Measurements from ENCODE around the gene FER. TPM values are rescaled to one million over a fixed set of nuclear protein-coding genes. Genes with fewer than 3 reads are reported as not detected.
"Not testable (repeated sequence)": the region's sequence is repeated elsewhere in the genome, so short reads cannot be mapped to it uniquely, and the experiment has no call there.

FER gene
- polyA plus RNA-seq, 3 donors = 2.4 to 14.7 (median 6.2) TPM

DNA sequence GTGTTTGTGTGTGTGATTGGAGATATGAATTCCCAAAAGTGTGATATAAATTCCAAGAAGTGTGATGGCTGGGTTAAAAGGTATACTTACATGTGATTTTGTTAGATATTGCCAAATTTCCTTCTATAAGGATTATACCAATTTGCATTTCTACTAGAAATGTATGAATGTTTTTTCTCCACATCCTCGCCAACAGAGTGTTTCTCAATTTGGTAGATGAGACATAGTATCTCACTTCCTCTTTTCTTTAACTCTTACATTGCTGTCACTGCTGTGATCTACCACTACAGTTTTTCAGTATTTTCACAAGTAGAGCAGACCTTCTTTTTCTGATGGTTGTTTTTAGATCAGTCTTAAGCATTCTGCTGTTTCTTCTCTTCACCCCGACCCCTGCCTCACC is 111.3 kb downstream of the FER start:
- no CpG with 5 or more reads among the region's 2 CpGs for WGBS (ENCODE audit: insufficient coverage)
- Histone ChIP-seq H3K79me2 (ENCODE audit: insufficient read depth, low read length) (no peaks in the 10 kb centered on the region), H4K20me1 (ENCODE audit: insufficient read depth, low read length) (no peaks in the 10 kb centered on the region), H3K9me3 (replicated peaks in 1 of 2; ENCODE audit: control insufficient read depth in 1 of 2, insufficient read depth in 1 of 2, low read length in 2 of 2) (peaks cover 0 to 6% of the 10 kb centered on the region in 2 donors), H2AFZ (ENCODE audit: insufficient read depth, low read depth, low read length, poor library complexity, severe bottlenecking) (no peak overlapping the region), H3K27me3 (ENCODE audit: control insufficient read depth in 2 of 2, insufficient read depth in 2 of 2, low read length in 2 of 2) (no peaks in the 10 kb centered on the region), H3K4me1 (ENCODE audit: control insufficient read depth in 1 of 2, insufficient read depth in 2 of 2, low read length in 2 of 2) (peaks cover 15 to 24% of the 10 kb centered on the region in 2 donors), H3K4me2 (replicated peaks; ENCODE audit: extremely low read depth, low read length, poor library complexity, severe bottlenecking) (peak overlapping the region; percentile 44), H3K27ac (ENCODE audit: low read depth in 1 of 2, low read length in 2 of 2) (peak overlapping the region in 1 of 2 donors; percentile 46), H3K36me3 (replicated peaks in 1 of 2; ENCODE audit: control insufficient read depth in 1 of 2, insufficient read depth in 2 of 2, low read length in 2 of 2) (no peaks in the 10 kb centered on the region), H3K4me3 (replicated peaks in 1 of 3; ENCODE audit: low read depth in 2 of 3, low read length in 3 of 3) (peak overlapping the region in 1 of 3 experiments; percentile 22), H3K9ac (ENCODE audit: insufficient read depth, low read length, poor library complexity, severe bottlenecking) (no peak overlapping the region)
- peaks cover 19% of the 10 kb centered on the region for H3K4me1 Mint-ChIP-seq
- peaks cover 0 to 2% (median 0%) of the 10 kb centered on the region in 3 donors for H3K27me3 Mint-ChIP-seq (ENCODE audit: low read depth in 3 of 3)
- peak overlapping the region in 1 of 2 donors; percentile 53 for H3K4me3 Mint-ChIP-seq
- H3K9me3 Mint-ChIP-seq = peaks cover 8 to 18% (median 10%) of the 10 kb centered on the region in 7 donors
- H3K27ac Mint-ChIP-seq = peak overlapping the region; percentile 77 to 92 (median 89)
- peak; percentile 74 to 90 (median 80) for DNase-seq
- intact Hi-C loops (cut with micrococcal nuclease) = loop anchor here in 1 of 2 donors (10.0 kb wide), 1 partner anchor 134 kb away; no protein-coding TSS in a partner anchor
- peaks cover 3 to 12% of the 10 kb centered on the region in 2 donors for H3K36me3 Mint-ChIP-seq
- TF ChIP-seq CTCF (IDR thresholded peaks at IDR 0.05) = no peak

- Histone ChIP-seq H3K79me2 (ENCODE audit: insufficient read depth, low read length) (no peaks in the 10 kb centered on the region), H3K4me3 (replicated peaks in 1 of 3; ENCODE audit: low read depth in 2 of 3, low read length in 3 of 3) (no peak overlapping the region), H3K4me1 (ENCODE audit: control insufficient read depth in 1 of 2, insufficient read depth in 2 of 2, low read length in 2 of 2) (peaks cover 20 to 30% of the 10 kb centered on the region in 2 donors), H4K20me1 (ENCODE audit: insufficient read depth, low read length) (no peaks in the 10 kb centered on the region), H3K36me3 (replicated peaks in 1 of 2; ENCODE audit: control insufficient read depth in 1 of 2, insufficient read depth in 2 of 2, low read length in 2 of 2) (no peaks in the 10 kb centered on the region), H3K27me3 (ENCODE audit: control insufficient read depth in 2 of 2, insufficient read depth in 2 of 2, low read length in 2 of 2) (no peaks in the 10 kb centered on the region), H3K4me2 (replicated peaks; ENCODE audit: extremely low read depth, low read length, poor library complexity, severe bottlenecking) (no peak overlapping the region), H2AFZ (ENCODE audit: insufficient read depth, low read depth, low read length, poor library complexity, severe bottlenecking) (no peak overlapping the region), H3K27ac (ENCODE audit: low read depth in 1 of 2, low read length in 2 of 2) (no peak overlapping the region), H3K9ac (ENCODE audit: insufficient read depth, low read length, poor library complexity, severe bottlenecking) (no peak overlapping the region), H3K9me3 (replicated peaks in 1 of 2; ENCODE audit: control insufficient read depth in 1 of 2, insufficient read depth in 1 of 2, low read length in 2 of 2) (no peaks in the 10 kb centered on the region)
- H3K9me3 Mint-ChIP-seq = peaks cover 0 to 8% (median 2%) of the 10 kb centered on the region in 7 donors
- DNase-seq = no peak
- no peak overlapping the region for H3K27ac Mint-ChIP-seq
- H3K27me3 Mint-ChIP-seq (ENCODE audit: low read depth in 3 of 3) = peaks cover 0 to 2% (median 0%) of the 10 kb centered on the region in 3 donors
- TF ChIP-seq CTCF (IDR thresholded peaks at IDR 0.05) = no peak
- intact Hi-C loops (cut with micrococcal nuclease) = no loop called here
- peaks cover 30% of the 10 kb centered on the region for H3K4me1 Mint-ChIP-seq
- H3K4me3 Mint-ChIP-seq = no peak overlapping the region
- peaks cover 3 to 4% of the 10 kb centered on the region in 2 donors for H3K36me3 Mint-ChIP-seq
Measured at GRCh38 chr5:108862211-108862610, 114.5 kb downstream of the FER start.

GRCh38 chr5:108866097-108866496 is 118.4 kb downstream of the FER start:
- H3K27ac Mint-ChIP-seq; H3K27ac ChIP-seq (ENCODE audit: low read depth in 1 of 2, low read length in 2 of 2); H3K36me3 Mint-ChIP-seq; H3K27me3 ChIP-seq (ENCODE audit: control insufficient read depth in 2 of 2, insufficient read depth in 2 of 2, low read length in 2 of 2); H2AFZ ChIP-seq (ENCODE audit: insufficient read depth, low read depth, low read length, poor library complexity, severe bottlenecking); H3K27me3 Mint-ChIP-seq (ENCODE audit: low read depth in 3 of 3); H3K9ac ChIP-seq (ENCODE audit: insufficient read depth, low read length, poor library complexity, severe bottlenecking); H3K4me3 ChIP-seq (replicated peaks in 1 of 3; ENCODE audit: low read depth in 2 of 3, low read length in 3 of 3); H3K4me2 ChIP-seq (replicated peaks; ENCODE audit: extremely low read depth, low read length, poor library complexity, severe bottlenecking); H3K9me3 ChIP-seq (replicated peaks in 1 of 2; ENCODE audit: control insufficient read depth in 1 of 2, insufficient read depth in 1 of 2, low read length in 2 of 2); H3K79me2 ChIP-seq (ENCODE audit: insufficient read depth, low read length); intact Hi-C loops (cut with micrococcal nuclease); H3K4me3 Mint-ChIP-seq; DNase-seq; H3K36me3 ChIP-seq (replicated peaks in 1 of 2; ENCODE audit: control insufficient read depth in 1 of 2, insufficient read depth in 2 of 2, low read length in 2 of 2); H3K9me3 Mint-ChIP-seq; H4K20me1 ChIP-seq (ENCODE audit: insufficient read depth, low read length): not testable (repeated sequence)
- peaks cover 14 to 23% of the 10 kb centered on the region in 2 donors for H3K4me1 ChIP-seq (ENCODE audit: control insufficient read depth in 1 of 2, insufficient read depth in 2 of 2, low read length in 2 of 2)
- H3K4me1 Mint-ChIP-seq = peaks cover 26% of the 10 kb centered on the region
- 92% methylated on average over 2 of the region's 3 CpGs for WGBS (ENCODE audit: insufficient coverage)

All from CD14-positive monocyte (primary cell).